ENCODE results near the gene CPAMD8. TPM values are rescaled to one million over a fixed set of nuclear protein-coding genes. Genes with fewer than 3 reads are reported as not detected.

Gene CPAMD8
- total RNA-seq, 4 donors from 2014 or later, result 5.4 to 9.7 (median 9.1) TPM

DNA sequence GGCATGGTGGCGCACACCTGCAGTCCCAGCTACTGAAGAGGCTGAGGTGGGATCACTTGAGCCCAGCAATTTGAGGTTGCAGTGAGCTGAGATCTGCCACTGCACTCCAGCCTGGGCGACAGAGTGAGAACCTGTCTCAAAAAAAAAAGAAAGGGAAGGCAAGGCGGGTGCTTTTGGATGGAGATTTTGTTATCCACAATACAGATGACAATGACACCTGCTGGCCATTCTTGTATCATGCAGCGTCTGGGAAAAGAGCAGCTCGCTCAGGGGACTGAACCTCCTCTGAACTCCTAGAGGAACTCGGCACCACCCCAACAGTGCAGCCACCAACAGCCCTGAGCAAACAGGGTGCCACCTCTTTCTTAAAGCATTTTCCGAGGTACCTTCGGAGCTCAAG lies 25.8 kb upstream of the CPAMD8 start:
- H3K36me3 ChIP-seq, result peaks cover 32% of the 10 kb centered on the region
- DNase-seq (ENCODE audit: low spot score in 2 of 2), result no peak
- WGBS, result 67% methylated on average over 8 of the region's 8 CpGs

GRCh38 chr19:17049711-17050280 lies 23.2 kb upstream of the CPAMD8 start:
- peaks cover 3% of the 10 kb centered on the region for H3K4me1 ChIP-seq
- no peak overlapping the region for H3K4me3 ChIP-seq
- no peak for DNase-seq (ENCODE audit: low spot score in 2 of 2)
- no peak overlapping the region for H3K27ac ChIP-seq
- TF ChIP-seq CTCF (IDR thresholded peaks at IDR 0.05), result no peak
- H3K27me3 ChIP-seq, result no peaks in the 10 kb centered on the region
- H3K9me3 ChIP-seq, result no peaks in the 10 kb centered on the region
- peaks cover 22% of the 10 kb centered on the region for H3K36me3 ChIP-seq
- 53% methylated on average over 18 of the region's 18 CpGs for WGBS

More for the DNA sequence above, 25.8 kb upstream of the CPAMD8 start:
- Histone ChIP-seq H3K27ac (no peak overlapping the region), H3K27me3 (no peaks in the 10 kb centered on the region), H3K9me3 (no peaks in the 10 kb centered on the region), H3K4me1 (peaks cover 3% of the 10 kb centered on the region), H3K4me3 (no peak overlapping the region)
- TF ChIP-seq POLR2A (IDR thresholded peaks at IDR 0.05) (no peak), CTCF (IDR thresholded peaks at IDR 0.05) (no peak), POLR2AphosphoS5 (IDR thresholded peaks at IDR 0.05) (no peak), EP300 (IDR thresholded peaks at IDR 0.05) (no peak)

GRCh38 chr19:17048885-17049453 lies 22.4 kb upstream of the CPAMD8 start:
- H3K36me3 ChIP-seq, result peaks cover 20% of the 10 kb centered on the region
- H3K9me3 ChIP-seq, result no peaks in the 10 kb centered on the region
- WGBS, result 85% methylated on average over 16 of the region's 16 CpGs
- H3K4me3 ChIP-seq, result no peak overlapping the region
- no peak for DNase-seq (ENCODE audit: low spot score in 2 of 2)
- no peaks in the 10 kb centered on the region for H3K27me3 ChIP-seq
- TF ChIP-seq POLR2A (IDR thresholded peaks at IDR 0.05) (no peak), CTCF (IDR thresholded peaks at IDR 0.05) (no peak), POLR2AphosphoS5 (IDR thresholded peaks at IDR 0.05) (no peak), EP300 (IDR thresholded peaks at IDR 0.05) (no peak)
- peaks cover 3% of the 10 kb centered on the region for H3K4me1 ChIP-seq
- H3K27ac ChIP-seq, result no peak overlapping the region

DNA sequence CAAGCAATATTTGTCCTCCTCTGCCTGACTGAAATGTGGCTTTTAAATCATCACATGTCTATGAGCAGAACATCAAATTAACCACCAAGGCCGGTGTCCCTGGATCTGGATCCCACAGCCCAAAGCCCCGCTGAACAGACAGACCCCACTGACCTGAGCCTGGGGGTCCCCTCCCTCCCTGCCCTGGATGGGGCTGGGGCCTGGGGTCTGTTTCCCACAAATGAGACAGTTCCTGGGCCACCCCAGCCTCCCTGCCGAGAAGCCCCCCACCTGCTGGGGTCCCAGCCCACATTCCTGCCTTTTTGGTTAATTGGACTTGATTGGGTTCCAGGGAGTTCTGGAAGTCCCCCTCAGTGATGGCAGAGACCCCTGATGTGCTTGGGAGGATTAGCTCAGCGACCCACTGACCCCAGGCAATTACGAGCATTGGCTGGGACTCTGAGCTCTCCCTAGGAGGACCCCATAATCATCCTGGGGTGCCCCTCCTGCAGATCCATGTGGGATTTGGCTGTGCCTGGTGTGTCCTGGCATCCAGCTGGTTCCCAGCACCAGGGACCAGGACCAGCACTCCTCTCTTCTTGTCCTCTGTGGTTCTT lies 19.4 kb upstream of the CPAMD8 start:
- WGBS, result 85% methylated on average over 2 of the region's 5 CpGs
- peaks cover 10% of the 10 kb centered on the region for H3K4me1 ChIP-seq
- no peak overlapping the region for H3K4me3 ChIP-seq
- H3K9me3 ChIP-seq, result no peaks in the 10 kb centered on the region
- H3K36me3 ChIP-seq, result peaks cover 8% of the 10 kb centered on the region
- no peak overlapping the region for H3K27ac ChIP-seq
- TF ChIP-seq POLR2A (IDR thresholded peaks at IDR 0.05) (no peak), EP300 (IDR thresholded peaks at IDR 0.05) (no peak), POLR2AphosphoS5 (IDR thresholded peaks at IDR 0.05) (no peak), CTCF (IDR thresholded peaks at IDR 0.05) (no peak)
- H3K27me3 ChIP-seq, result no peaks in the 10 kb centered on the region
- DNase-seq (ENCODE audit: low spot score in 2 of 2), result no peak

- H3K9me3 ChIP-seq, result no peaks in the 10 kb centered on the region
- no peak for DNase-seq (ENCODE audit: low spot score in 2 of 2)
- no peak for TF ChIP-seq POLR2A (IDR thresholded peaks at IDR 0.05)
- no peak for TF ChIP-seq EP300 (IDR thresholded peaks at IDR 0.05)
- TF ChIP-seq CTCF (IDR thresholded peaks at IDR 0.05), result no peak
- no peak for TF ChIP-seq POLR2AphosphoS5 (IDR thresholded peaks at IDR 0.05)
- no peaks in the 10 kb centered on the region for H3K27me3 ChIP-seq
- 75% methylated on average over 1 of the region's 7 CpGs for WGBS
- H3K27ac ChIP-seq, result no peak overlapping the region
- no peak overlapping the region for H3K4me3 ChIP-seq
- H3K4me1 ChIP-seq, result peaks cover 7% of the 10 kb centered on the region
- peaks cover under 1% of the 10 kb centered on the region for H3K36me3 ChIP-seq
These were observed 17.1 kb upstream of the CPAMD8 start for GRCh38 chr19:17043744-17044143.

Measured in suprapubic skin (tissue), 4 donors.